Measurements from ENCODE around the gene SORBS2. TPM values are rescaled to one million over a fixed set of nuclear protein-coding genes. Genes with fewer than 3 reads are reported as not detected.

Gene SORBS2
- total RNA-seq, 5 donors from 2014 or later (not counting 1 experiment from before 2014, with no cell fraction given): 0.15 to 1.9 (median 0.98) TPM; not detected in 1

GRCh38 chr4:185723631-185724260 lies 88.2 kb downstream of the SORBS2 start:
- peaks cover 4 to 21% of the 10 kb centered on the region in 2 donors for H3K27me3 Mint-ChIP-seq
- Histone ChIP-seq H3K27ac (ENCODE audit: low read length) (no peak overlapping the region), H3K27me3 (replicated peaks in 1 of 2; ENCODE audit: control insufficient read depth in 2 of 2, extremely low read depth in 1 of 2, insufficient read depth in 2 of 2, low read length in 1 of 2) (no peaks in the 10 kb centered on the region), H3K9me3 (no peaks in the 10 kb centered on the region), H3K4me1 (ENCODE audit: control insufficient read depth in 1 of 2, extremely low read depth in 1 of 2, insufficient read depth in 2 of 2, low read length in 2 of 2) (no peaks in the 10 kb centered on the region), H3K4me3 (ENCODE audit: control insufficient read depth in 1 of 2, extremely low read depth in 1 of 2, low read length in 1 of 2) (no peak overlapping the region), H3K36me3 (ENCODE audit: control insufficient read depth in 2 of 2, extremely low read depth in 1 of 2, insufficient read depth in 1 of 2, low read length in 1 of 2) (no peaks in the 10 kb centered on the region)
- H3K4me3 Mint-ChIP-seq: no peak overlapping the region
- H3K36me3 Mint-ChIP-seq: no peaks in the 10 kb centered on the region
- WGBS (ENCODE audit: insufficient coverage): no CpG with 5 or more reads among the region's 6 CpGs
- H3K4me1 Mint-ChIP-seq: peaks cover 0 to 1% (median 0%) of the 10 kb centered on the region in 3 donors
- no peaks in the 10 kb centered on the region for H3K9me3 Mint-ChIP-seq
- ATAC-seq (replicated peaks in 1 of 4) (no peak), DNase-seq (no peak)
- POLR2A ChIA-PET: no interaction called here
- H3K27ac Mint-ChIP-seq: no peak overlapping the region
- CTCF ChIA-PET: interaction anchor here in 1 of 2 donors (0.6 kb wide), 1 partner anchor 158 kb away, joined by 3 read pairs; no protein-coding TSS in a partner anchor

DNA sequence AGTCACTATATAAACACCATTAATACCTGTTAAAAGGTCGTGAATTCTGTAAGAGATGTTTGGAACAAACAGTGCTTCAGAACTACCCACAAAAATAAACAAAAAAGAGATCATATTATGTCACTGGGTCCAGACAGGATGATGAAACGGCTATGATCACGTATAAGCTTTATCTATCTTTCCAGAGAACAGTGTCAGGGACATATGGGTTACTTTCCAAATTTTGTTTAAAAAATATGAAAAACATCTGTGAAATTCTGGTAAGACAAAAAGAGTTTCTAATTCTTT lies 90.0 kb downstream of the SORBS2 start:
- WGBS (ENCODE audit: insufficient coverage): no CpG with 5 or more reads among the region's 3 CpGs
- Mint-ChIP-seq H3K36me3 (no peaks in the 10 kb centered on the region), H3K27me3 (peaks cover 4 to 15% of the 10 kb centered on the region in 2 donors), H3K27ac (no peak overlapping the region), H3K4me1 (peaks cover 0 to 1% (median 0%) of the 10 kb centered on the region in 3 donors), H3K9me3 (no peaks in the 10 kb centered on the region), H3K4me3 (no peak overlapping the region)
- no peak for ATAC-seq (replicated peaks in 1 of 4)
- DNase-seq: no peak
- Histone ChIP-seq H3K4me3 (ENCODE audit: control insufficient read depth in 1 of 2, extremely low read depth in 1 of 2, low read length in 1 of 2) (no peak overlapping the region), H3K9me3 (no peaks in the 10 kb centered on the region), H3K27me3 (replicated peaks in 1 of 2; ENCODE audit: control insufficient read depth in 2 of 2, extremely low read depth in 1 of 2, insufficient read depth in 2 of 2, low read length in 1 of 2) (no peaks in the 10 kb centered on the region), H3K36me3 (ENCODE audit: control insufficient read depth in 2 of 2, extremely low read depth in 1 of 2, insufficient read depth in 1 of 2, low read length in 1 of 2) (no peaks in the 10 kb centered on the region), H3K27ac (ENCODE audit: low read length) (no peak overlapping the region), H3K4me1 (ENCODE audit: control insufficient read depth in 1 of 2, extremely low read depth in 1 of 2, insufficient read depth in 2 of 2, low read length in 2 of 2) (no peaks in the 10 kb centered on the region)
- ChIA-PET CTCF (no interaction called here), POLR2A (no interaction called here)

DNA sequence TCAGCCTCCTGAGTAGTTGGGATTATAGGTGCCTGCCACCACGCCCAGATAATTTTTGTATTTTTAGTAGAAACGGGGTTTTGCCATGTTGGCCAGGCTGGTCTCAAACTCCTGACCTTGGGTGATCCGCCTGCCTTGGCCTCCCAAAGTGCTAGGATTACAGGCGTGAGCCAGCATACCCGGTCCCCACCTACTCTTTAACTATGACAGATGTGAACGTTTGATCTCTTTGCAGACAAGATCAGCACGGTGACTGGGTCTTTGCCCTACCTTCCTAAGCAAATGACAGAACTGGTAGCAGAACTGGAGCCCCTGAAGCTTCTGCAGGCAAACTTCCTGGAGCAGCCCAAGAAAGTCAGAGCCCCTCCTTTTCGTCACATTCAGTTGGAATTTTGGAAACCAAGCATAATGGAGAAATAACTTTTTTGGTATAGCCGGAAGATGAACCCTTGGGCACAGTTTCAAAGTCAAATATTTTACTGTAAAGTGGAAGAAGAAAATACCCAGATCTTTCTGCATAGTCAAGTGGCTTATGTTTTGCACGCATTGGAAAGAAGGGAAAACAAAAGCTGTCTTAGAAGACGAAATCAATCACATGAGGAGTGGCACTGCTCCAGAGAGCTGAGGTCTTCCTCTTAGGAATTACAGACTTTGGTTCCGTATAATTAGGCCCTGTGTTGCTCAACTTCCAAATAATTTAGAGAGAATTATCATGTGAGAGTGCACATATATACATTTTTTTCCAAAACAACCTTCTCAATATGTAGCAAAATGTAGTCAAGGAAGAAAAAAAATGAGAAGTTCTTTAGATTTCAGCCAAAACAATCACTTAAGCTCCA lies 90.6 kb downstream of the SORBS2 start:
- DNase-seq (no peak), ATAC-seq (replicated peaks in 1 of 4) (no peak)
- Histone ChIP-seq H3K4me3 (ENCODE audit: control insufficient read depth in 1 of 2, extremely low read depth in 1 of 2, low read length in 1 of 2) (no peak overlapping the region), H3K36me3 (ENCODE audit: control insufficient read depth in 2 of 2, extremely low read depth in 1 of 2, insufficient read depth in 1 of 2, low read length in 1 of 2) (no peaks in the 10 kb centered on the region), H3K4me1 (ENCODE audit: control insufficient read depth in 1 of 2, extremely low read depth in 1 of 2, insufficient read depth in 2 of 2, low read length in 2 of 2) (no peaks in the 10 kb centered on the region), H3K9me3 (no peaks in the 10 kb centered on the region), H3K27me3 (replicated peaks in 1 of 2; ENCODE audit: control insufficient read depth in 2 of 2, extremely low read depth in 1 of 2, insufficient read depth in 2 of 2, low read length in 1 of 2) (no peaks in the 10 kb centered on the region), H3K27ac (ENCODE audit: low read length) (no peak overlapping the region)
- Mint-ChIP-seq H3K36me3 (no peaks in the 10 kb centered on the region), H3K27ac (no peak overlapping the region), H3K9me3 (no peaks in the 10 kb centered on the region), H3K4me3 (no peak overlapping the region), H3K4me1 (peaks cover 0 to 1% (median 0%) of the 10 kb centered on the region in 3 donors), H3K27me3 (peaks cover 4 to 16% of the 10 kb centered on the region in 2 donors)
- ChIA-PET CTCF (no interaction called here), POLR2A (no interaction called here)
- WGBS (ENCODE audit: insufficient coverage): 90% methylated on average over 7 of the region's 12 CpGs

- Mint-ChIP-seq H3K27ac (no peak overlapping the region), H3K9me3 (no peaks in the 10 kb centered on the region), H3K4me1 (peaks cover 0 to 1% (median 0%) of the 10 kb centered on the region in 3 donors), H3K27me3 (peaks cover under 1 to 9% of the 10 kb centered on the region in 2 donors), H3K4me3 (no peak overlapping the region), H3K36me3 (no peaks in the 10 kb centered on the region)
- Histone ChIP-seq H3K9me3 (no peaks in the 10 kb centered on the region), H3K4me1 (ENCODE audit: control insufficient read depth in 1 of 2, extremely low read depth in 1 of 2, insufficient read depth in 2 of 2, low read length in 2 of 2) (no peaks in the 10 kb centered on the region), H3K27ac (ENCODE audit: low read length) (no peak overlapping the region), H3K36me3 (ENCODE audit: control insufficient read depth in 2 of 2, extremely low read depth in 1 of 2, insufficient read depth in 1 of 2, low read length in 1 of 2) (no peaks in the 10 kb centered on the region), H3K27me3 (replicated peaks in 1 of 2; ENCODE audit: control insufficient read depth in 2 of 2, extremely low read depth in 1 of 2, insufficient read depth in 2 of 2, low read length in 1 of 2) (no peaks in the 10 kb centered on the region), H3K4me3 (ENCODE audit: control insufficient read depth in 1 of 2, extremely low read depth in 1 of 2, low read length in 1 of 2) (no peak overlapping the region)
- 100% methylated on average over 1 of the region's 3 CpGs for WGBS (ENCODE audit: insufficient coverage)
- ATAC-seq (replicated peaks in 1 of 4) (no peak), DNase-seq (no peak)
- POLR2A ChIA-PET: no interaction called here
- CTCF ChIA-PET: no interaction called here
Observed at GRCh38 chr4:185719500-185719858, 92.5 kb downstream of the SORBS2 start.

DNA sequence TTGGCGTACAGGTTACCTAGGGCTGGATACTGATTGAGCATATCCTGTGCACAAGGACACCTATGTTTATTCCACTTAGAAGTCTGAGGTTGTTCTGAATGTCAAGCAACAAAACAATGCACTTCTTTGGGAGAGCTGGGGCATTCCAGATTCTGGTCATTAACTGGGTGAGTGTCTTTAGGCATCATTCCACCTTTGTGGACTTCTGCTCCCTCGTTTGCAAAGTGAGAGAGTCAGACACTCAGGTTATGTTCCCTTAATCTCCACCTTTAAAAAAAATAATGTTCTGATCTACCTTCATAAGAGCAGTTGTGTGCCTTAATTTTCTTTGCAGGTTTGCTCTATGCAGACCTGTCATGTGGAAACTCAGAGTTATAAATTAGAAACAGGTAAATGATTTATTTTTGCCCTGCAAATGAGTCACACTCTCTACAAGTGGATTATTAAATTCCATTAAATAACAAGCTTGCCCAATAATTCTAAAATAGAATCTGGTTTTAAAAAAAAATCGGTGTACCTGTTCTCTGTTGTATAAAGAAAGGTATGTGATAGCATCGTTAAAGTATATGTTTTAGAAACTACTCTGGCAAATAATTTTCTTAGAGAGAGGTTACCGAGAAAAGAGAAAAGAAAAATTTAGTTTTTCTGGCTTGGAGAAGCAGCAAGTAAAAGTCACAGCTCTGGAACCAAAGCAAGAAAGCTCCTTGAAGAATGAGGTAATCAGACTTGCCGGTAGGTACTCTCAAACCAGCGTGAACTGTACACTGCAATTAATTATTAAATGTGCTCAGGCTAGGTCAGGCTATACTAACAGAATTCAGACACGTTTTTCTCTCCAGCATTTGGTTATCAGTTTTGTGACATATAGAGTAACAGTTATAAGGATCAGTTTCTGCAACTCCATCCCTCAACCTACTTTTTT lies 93.2 kb downstream of the SORBS2 start:
- Histone ChIP-seq H3K9me3 (no peaks in the 10 kb centered on the region), H3K27me3 (replicated peaks in 1 of 2; ENCODE audit: control insufficient read depth in 2 of 2, extremely low read depth in 1 of 2, insufficient read depth in 2 of 2, low read length in 1 of 2) (no peaks in the 10 kb centered on the region), H3K4me1 (ENCODE audit: control insufficient read depth in 1 of 2, extremely low read depth in 1 of 2, insufficient read depth in 2 of 2, low read length in 2 of 2) (no peaks in the 10 kb centered on the region), H3K36me3 (ENCODE audit: control insufficient read depth in 2 of 2, extremely low read depth in 1 of 2, insufficient read depth in 1 of 2, low read length in 1 of 2) (no peaks in the 10 kb centered on the region), H3K27ac (ENCODE audit: low read length) (no peak overlapping the region), H3K4me3 (ENCODE audit: control insufficient read depth in 1 of 2, extremely low read depth in 1 of 2, low read length in 1 of 2) (no peak overlapping the region)
- ATAC-seq (replicated peaks in 1 of 4): no peak
- peaks cover 5 to 12% of the 10 kb centered on the region in 2 donors for H3K27me3 Mint-ChIP-seq
- POLR2A ChIA-PET: no interaction called here
- DNase-seq: no peak
- H3K27ac Mint-ChIP-seq: no peak overlapping the region
- H3K9me3 Mint-ChIP-seq: no peaks in the 10 kb centered on the region
- H3K4me3 Mint-ChIP-seq: no peak overlapping the region
- no peaks in the 10 kb centered on the region for H3K4me1 Mint-ChIP-seq
- CTCF ChIA-PET: no interaction called here
- H3K36me3 Mint-ChIP-seq: no peaks in the 10 kb centered on the region
- 100% methylated on average over 1 of the region's 8 CpGs for WGBS (ENCODE audit: insufficient coverage)

- ChIA-PET CTCF (no interaction called here), POLR2A (no interaction called here)
- Histone ChIP-seq H3K9me3 (no peaks in the 10 kb centered on the region), H3K4me3 (ENCODE audit: control insufficient read depth in 1 of 2, extremely low read depth in 1 of 2, low read length in 1 of 2) (no peak overlapping the region), H3K4me1 (ENCODE audit: control insufficient read depth in 1 of 2, extremely low read depth in 1 of 2, insufficient read depth in 2 of 2, low read length in 2 of 2) (no peaks in the 10 kb centered on the region), H3K27me3 (replicated peaks in 1 of 2; ENCODE audit: control insufficient read depth in 2 of 2, extremely low read depth in 1 of 2, insufficient read depth in 2 of 2, low read length in 1 of 2) (peaks cover 0 to 5% of the 10 kb centered on the region in 2 experiments), H3K36me3 (ENCODE audit: control insufficient read depth in 2 of 2, extremely low read depth in 1 of 2, insufficient read depth in 1 of 2, low read length in 1 of 2) (no peaks in the 10 kb centered on the region), H3K27ac (ENCODE audit: low read length) (no peak overlapping the region)
- DNase-seq (no peak), ATAC-seq (replicated peaks in 1 of 4) (no peak)
- 100% methylated on average over 2 of the region's 9 CpGs for WGBS (ENCODE audit: insufficient coverage)
- Mint-ChIP-seq H3K9me3 (no peaks in the 10 kb centered on the region), H3K27me3 (peaks cover 13 to 20% of the 10 kb centered on the region in 2 donors), H3K4me3 (no peak overlapping the region), H3K36me3 (no peaks in the 10 kb centered on the region), H3K4me1 (no peaks in the 10 kb centered on the region), H3K27ac (no peak overlapping the region)
Observed at GRCh38 chr4:185717377-185717741, 94.6 kb downstream of the SORBS2 start.
